HCT116 (cell line): ENCODE data around the gene ENTPD7. TPM values are rescaled to one million over a fixed set of nuclear protein-coding genes. Genes with fewer than 3 reads are reported as not detected.

Experiments used
- ATAC-seq: fragments of 200-7000 bp; cut with Tn5 transposase; 2 replicates; pipeline ENCODE4 v1.9.1; 2020; ENCODE audit warnings: mild to moderate bottlenecking, moderate library complexity
- BruUV-seq: library from RNA; stranded (reverse); fragments of 400-500 nt; replicated peaks from 2 replicates; lab custom pipeline; 2021; lab: Mats Ljungman, UMichigan
- CTCF ChIA-PET: fragments of 300-600 bp; sonication (Branson Sonifier 250); formaldehyde crosslinking; loops from one replicate; lab custom pipeline; 2021; ENCODE audit warnings: antibody characterized with exemption; lab: Charles Lee
- POLR2A ChIA-PET: fragments of 300-600, 350-600 bp; sonication (Branson Sonifier 250); formaldehyde crosslinking; loops from one replicate; lab custom pipeline; 2021; ENCODE audit warnings: antibody characterized with exemption; lab: Charles Lee
- RAD21 ChIA-PET, 2 experiments: fragments of 300-600 bp; sonication (Branson Sonifier 250); formaldehyde crosslinking; loops; one replicate each; lab custom pipeline; 2023; ENCODE audit warnings: low total read pairs in 2 of 2; ENCODE audit not compliant: uncharacterized antibody in 2 of 2, unreplicated experiment in 2 of 2, low non-redundant PET in 1 of 2; lab: Charles Lee
- DNase-seq: peaks from one replicate; pipeline ENCODE4 v3.0.0-alpha.2; 2010; ENCODE audit warnings: low read depth, low spot score
- H2AFZ ChIP-seq: fragments of 200-600 bp; shearing (Covaris generic), sonication (generic); 2 replicates; pipeline ENCODE4 v1.6.1; 2017; ENCODE audit warnings: low read depth, mixed run types, mixed read lengths, antibody characterized with exemption, low read length; ENCODE audit not compliant: poor library complexity, severe bottlenecking
- H3K27ac ChIP-seq: 2 replicates; pipeline ENCODE4 v1.5.1; 2012; ENCODE audit warnings: low read depth, low read length
- H3K27me3 ChIP-seq: fragments of 200-600 bp; sonication (generic); 2 replicates; pipeline ENCODE4 v1.6.1; 2016; ENCODE audit warnings: mixed run types, low read length, mixed read lengths; ENCODE audit not compliant: insufficient read depth
- H3K36me3 ChIP-seq, 2 experiments: fragments of 200-500 bp in 1 of 2; fragments of 200-600 bp in 1 of 2; sonication (Bioruptor generic) in 1 of 2; sonication (generic) in 1 of 2; 2 replicates each; pipeline versions ENCODE4 v1.5.1 to v1.6.1; 2014 to 2016; ENCODE audit warnings: low read length in 2 of 2, inconsistent platforms in 1 of 2, mixed read lengths in 1 of 2, mixed run types in 1 of 2; ENCODE audit not compliant: insufficient read depth in 2 of 2, control insufficient read depth in 1 of 2
- H3K4me1 ChIP-seq, 2 experiments: fragments of 200-600 bp in 1 of 2; sonication (generic) in 1 of 2; 2 replicates each; pipeline versions ENCODE4 v1.5.1 to v1.6.1; 2012 to 2017; ENCODE audit warnings: low read length in 2 of 2, inconsistent platforms in 1 of 2, mild to moderate bottlenecking in 1 of 2, mixed read lengths in 1 of 2, mixed run types in 1 of 2, moderate library complexity in 1 of 2; ENCODE audit not compliant: insufficient read depth in 2 of 2, control insufficient read depth in 1 of 2
- H3K4me2 ChIP-seq: fragments of 200-600 bp; sonication (generic); 2 replicates; pipeline ENCODE4 v1.6.1; 2017; ENCODE audit warnings: mixed run types, low read length, mixed read lengths
- H3K4me3 ChIP-seq, 2 experiments: fragments of 200-600 bp in 1 of 2; sonication (generic) in 1 of 2; replicated peaks in 1 of 2; 2 replicates each; pipeline ENCODE4 v1.5.1; 2011 to 2016; ENCODE audit warnings: low read length in 2 of 2, control low read depth in 1 of 2, low read depth in 1 of 2, mild to moderate bottlenecking in 1 of 2, mixed read lengths in 1 of 2, mixed run types in 1 of 2
- H3K79me2 ChIP-seq: fragments of 200-600 bp; sonication (generic); 2 replicates; pipeline ENCODE4 v1.6.1; 2017; ENCODE audit warnings: mild to moderate bottlenecking, mixed run types, low read length, moderate library complexity, mixed read lengths; ENCODE audit not compliant: insufficient read depth
- H3K9ac ChIP-seq: fragments of 200-600 bp; sonication (generic); 2 replicates; pipeline ENCODE4 v1.6.1; 2016; ENCODE audit warnings: low read length, mixed read lengths
- H3K9me2 ChIP-seq: fragments of 200-600 bp; sonication (generic), shearing (Covaris generic); 2 replicates; pipeline ENCODE4 v1.6.1; 2017; ENCODE audit warnings: mixed run types, mild to moderate bottlenecking, moderate library complexity; ENCODE audit not compliant: insufficient read depth
- H3K9me3 ChIP-seq, 2 experiments: fragments of 200-500 bp in 1 of 2; fragments of 200-600 bp in 1 of 2; sonication (Bioruptor generic) in 1 of 2; sonication (generic) in 1 of 2; 2 replicates each; pipeline ENCODE4 v1.6.1; 2014 to 2017; ENCODE audit warnings: low read length in 2 of 2, mixed read lengths in 2 of 2, inconsistent platforms in 1 of 2, low read depth in 1 of 2, mild to moderate bottlenecking in 1 of 2, mixed run types in 1 of 2, moderate library complexity in 1 of 2; ENCODE audit not compliant: control insufficient read depth in 1 of 2, insufficient read depth in 1 of 2
- H4K20me1 ChIP-seq: fragments of 200-600 bp; sonication (generic), shearing (Covaris generic); 2 replicates; pipeline ENCODE4 v1.6.1; 2017; ENCODE audit warnings: mixed run types, mild to moderate bottlenecking, moderate library complexity; ENCODE audit not compliant: insufficient read depth
- ELF1 ChIP-seq: IDR thresholded peaks from 2 replicates; pipeline ENCODE4 v1.6.1; 2012; ENCODE audit warnings: low read depth, borderline replicate concordance
- EZH2 ChIP-seq: fragments of 200-600 bp; sonication (generic); IDR thresholded peaks from 2 replicates; pipeline ENCODE4 v1.6.1; 2017; ENCODE audit warnings: antibody characterized with exemption, mixed run types
- EZH2phosphoT487 ChIP-seq: fragments of 200-600 bp; IDR thresholded peaks from 2 replicates; pipeline ENCODE4 v1.6.1; 2018; ENCODE audit warnings: antibody characterized with exemption, borderline replicate concordance
- FOSL1 ChIP-seq: IDR thresholded peaks from 2 replicates; pipeline ENCODE4 v1.6.1; 2012; ENCODE audit warnings: low read depth
- JUND ChIP-seq: IDR thresholded peaks from 2 replicates; pipeline ENCODE4 v1.6.1; 2012
- POLR2AphosphoS5 ChIP-seq: IDR thresholded peaks from 2 replicates; pipeline ENCODE4 v1.6.1; 2011; ENCODE audit warnings: mild to moderate bottlenecking, low read depth, low read length, moderate library complexity
- REST ChIP-seq: IDR thresholded peaks from 2 replicates; pipeline ENCODE4 v1.6.1; 2012; ENCODE audit warnings: low read depth
- SP1 ChIP-seq: IDR thresholded peaks from 2 replicates; pipeline ENCODE4 v1.6.1; 2012; ENCODE audit warnings: low read depth
- TCF7L2 ChIP-seq: IDR thresholded peaks from 2 replicates; pipeline ENCODE4 v1.7.0; 2011; ENCODE audit warnings: borderline replicate concordance, inconsistent platforms; ENCODE audit not compliant: insufficient read depth, insufficient read length; ENCODE audit errors: extremely low read depth
- YY1 ChIP-seq: IDR thresholded peaks from 2 replicates; pipeline ENCODE4 v1.6.1; 2011; ENCODE audit warnings: low read length, low read depth, moderate library complexity, mild to moderate bottlenecking; ENCODE audit not compliant: insufficient replicate concordance; ENCODE audit errors: extremely low read depth
- ZNF274 ChIP-seq: fragments of 200-500 bp; sonication (Bioruptor generic); IDR thresholded peaks from 2 replicates; pipeline ENCODE4 v1.6.1; 2014; ENCODE audit warnings: mild to moderate bottlenecking, low read depth, low read length, inconsistent platforms
- intact Hi-C: fragments of 100-400 bp; cut with micrococcal nuclease; formaldehyde crosslinking; loops from 2 replicates; pipeline ENCODE4 v1.10.0; 2022
- total RNA-seq: library from RNA; stranded (reverse); gene quantifications from one replicate; pipeline ENCODE4 v1.2.1, GENCODE V29; 2021; ENCODE audit not compliant: unreplicated experiment
- TF ChIP-seq, protein P1 (sequence below), 3 experiments: fragments of 200-600 bp in 1 of 3; sonication (generic) in 1 of 3; IDR thresholded peaks in 2 of 3; conservative IDR thresholded peaks in 1 of 3; 2 replicates each; pipeline ENCODE4 v1.5.1; 2012 to 2017; ENCODE audit warnings: low read depth in 2 of 3, low read length in 2 of 3, antibody characterized with exemption in 1 of 3, borderline replicate concordance in 1 of 3, control low read depth in 1 of 3, mild to moderate bottlenecking in 1 of 3, mixed read lengths in 1 of 3, mixed run types in 1 of 3, moderate library complexity in 1 of 3; ENCODE audit not compliant: insufficient read depth in 1 of 3

ENTPD7 gene
- total RNA-seq, 1 experiment from 2014 or later: 12.3 TPM

- peaks cover 9 to 14% of the 10 kb centered on the region in 2 experiments; a peak in 2 of 4 replicates for H3K36me3 ChIP-seq
- ChIA-PET RAD21 (no interaction called here), POLR2A (no interaction called here), CTCF (interaction anchor here (1.3 to 1.8 kb wide), 2 partner anchors 49 to 174 kb away, joined by 5 read pairs; no protein-coding TSS in a partner anchor)
- no peaks in the 10 kb centered on the region for H3K9me2 ChIP-seq
- no peaks in the 10 kb centered on the region; the same call in 1 of the 2 replicates for H4K20me1 ChIP-seq
- intact Hi-C loops: loop anchor here (5.0 kb wide), 1 partner anchor 1143 kb away; no protein-coding TSS in a partner anchor
- no peak overlapping the region for H3K4me2 ChIP-seq
- BruUV-seq: no TSS peak
- no peak overlapping the region for H3K9ac ChIP-seq
- no peak overlapping the region for H2AFZ ChIP-seq
- H3K9me3 ChIP-seq: no peaks in the 10 kb centered on the region
- TF ChIP-seq POLR2AphosphoS5 (peak; percentile 11; the same call in 1 of the 2 replicates), TCF7L2 (no peak)
- H3K27me3 ChIP-seq: no peaks in the 10 kb centered on the region
- ATAC-seq (no peak), DNase-seq (no peak)
- no peak overlapping the region for H3K4me3 ChIP-seq
- 0 out of 2 replicates have a peak, but pooled peaks cover under 1% of the 10 kb centered on the region for H3K79me2 ChIP-seq
- no peaks in the 10 kb centered on the region for H3K4me1 ChIP-seq
- no peak overlapping the region for H3K27ac ChIP-seq
These were observed 49.1 kb upstream of the ENTPD7 start for GRCh38 chr10:99610221-99610620.

DNA sequence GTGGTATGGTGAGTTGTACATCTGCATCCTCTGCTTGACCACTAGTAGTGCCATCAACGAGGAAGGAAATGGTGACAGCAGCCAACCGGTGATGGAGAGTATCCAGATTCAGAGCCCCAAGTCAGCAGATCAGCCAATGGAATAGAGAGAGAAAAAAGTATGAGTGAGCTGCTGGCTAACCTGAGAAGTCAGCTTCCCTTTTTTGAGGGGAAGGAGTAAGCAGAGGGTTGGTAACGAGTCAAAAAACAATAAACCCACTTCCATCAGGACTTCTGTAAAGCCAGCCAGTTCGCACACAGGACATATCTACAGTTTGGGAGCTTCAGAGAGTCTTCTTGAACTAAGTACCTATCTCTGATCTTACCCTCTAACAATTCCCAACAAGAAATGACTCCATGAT, 48.0 kb upstream of the ENTPD7 start:
- intact Hi-C loops: loop anchor here (5.0 kb wide), 1 partner anchor 1144 kb away; no protein-coding TSS in a partner anchor
- Histone ChIP-seq H3K9ac (no peak overlapping the region), H3K4me1 (no peaks in the 10 kb centered on the region), H3K79me2 (peaks cover 12% of the 10 kb centered on the region), H3K36me3 (peaks cover 9 to 14% of the 10 kb centered on the region in 2 experiments; a peak in 2 of 4 replicates), H3K4me3 (no peak overlapping the region), H3K27me3 (no peaks in the 10 kb centered on the region), H3K27ac (no peak overlapping the region), H3K9me3 (no peaks in the 10 kb centered on the region), H3K9me2 (no peaks in the 10 kb centered on the region), H2AFZ (no peak overlapping the region), H3K4me2 (no peak overlapping the region), H4K20me1 (no peaks in the 10 kb centered on the region; the same call in 1 of the 2 replicates)
- ATAC-seq (no peak), DNase-seq (no peak)
- ChIA-PET RAD21 (interaction anchor here in 1 of 2 experiments (1.1 kb wide), 1 partner anchor 51 kb away, joined by 3 read pairs; no protein-coding TSS in a partner anchor), POLR2A (interaction anchor here (2.1 kb wide), 1 partner anchor 180 kb away, joined by 5 read pairs; the partner anchor contains the start of gene GOT1), CTCF (interaction anchor here (0.9 to 8.4 kb wide), 9 partner anchors 10 to 181 kb away, joined by 3 to 52 read pairs (median 10); partner anchors contain the start of genes GOT1 and SLC25A28)
- BruUV-seq: no TSS peak
- no peak for TF ChIP-seq FOSL1
- TF ChIP-seq YY1: no peak
- no peak for TF ChIP-seq EZH2
- TF ChIP-seq ELF1: no peak
- no peak for TF ChIP-seq SP1
- TF ChIP-seq REST: no peak
- no peak for TF ChIP-seq EZH2phosphoT487
- TF ChIP-seq, protein P1, sequence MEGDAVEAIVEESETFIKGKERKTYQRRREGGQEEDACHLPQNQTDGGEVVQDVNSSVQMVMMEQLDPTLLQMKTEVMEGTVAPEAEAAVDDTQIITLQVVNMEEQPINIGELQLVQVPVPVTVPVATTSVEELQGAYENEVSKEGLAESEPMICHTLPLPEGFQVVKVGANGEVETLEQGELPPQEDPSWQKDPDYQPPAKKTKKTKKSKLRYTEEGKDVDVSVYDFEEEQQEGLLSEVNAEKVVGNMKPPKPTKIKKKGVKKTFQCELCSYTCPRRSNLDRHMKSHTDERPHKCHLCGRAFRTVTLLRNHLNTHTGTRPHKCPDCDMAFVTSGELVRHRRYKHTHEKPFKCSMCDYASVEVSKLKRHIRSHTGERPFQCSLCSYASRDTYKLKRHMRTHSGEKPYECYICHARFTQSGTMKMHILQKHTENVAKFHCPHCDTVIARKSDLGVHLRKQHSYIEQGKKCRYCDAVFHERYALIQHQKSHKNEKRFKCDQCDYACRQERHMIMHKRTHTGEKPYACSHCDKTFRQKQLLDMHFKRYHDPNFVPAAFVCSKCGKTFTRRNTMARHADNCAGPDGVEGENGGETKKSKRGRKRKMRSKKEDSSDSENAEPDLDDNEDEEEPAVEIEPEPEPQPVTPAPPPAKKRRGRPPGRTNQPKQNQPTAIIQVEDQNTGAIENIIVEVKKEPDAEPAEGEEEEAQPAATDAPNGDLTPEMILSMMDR (IDR thresholded peaks at IDR 0.05 in 2 of 3, conservative IDR thresholded peaks at IDR 0.05 in 1 of 3; ENCODE audit: borderline replicate concordance in 1 of 3, insufficient read depth in 1 of 3, low read depth in 2 of 3, low read length in 2 of 3): no peak
- no peak for TF ChIP-seq ZNF274
- no peak for TF ChIP-seq JUND
- TF ChIP-seq TCF7L2: no peak
- TF ChIP-seq POLR2AphosphoS5: no peak
